ENCODE results near the gene CDC42BPG. TPM values are rescaled to one million over a fixed set of nuclear protein-coding genes. Genes with fewer than 3 reads are reported as not detected.

The CDC42BPG gene
- total and polyA plus RNA-seq, 2 of the 8 experiments (the other 6 are each of a cell fraction or from before 2014, with no cell fraction given), result 3.7 to 10.6 TPM

DNA sequence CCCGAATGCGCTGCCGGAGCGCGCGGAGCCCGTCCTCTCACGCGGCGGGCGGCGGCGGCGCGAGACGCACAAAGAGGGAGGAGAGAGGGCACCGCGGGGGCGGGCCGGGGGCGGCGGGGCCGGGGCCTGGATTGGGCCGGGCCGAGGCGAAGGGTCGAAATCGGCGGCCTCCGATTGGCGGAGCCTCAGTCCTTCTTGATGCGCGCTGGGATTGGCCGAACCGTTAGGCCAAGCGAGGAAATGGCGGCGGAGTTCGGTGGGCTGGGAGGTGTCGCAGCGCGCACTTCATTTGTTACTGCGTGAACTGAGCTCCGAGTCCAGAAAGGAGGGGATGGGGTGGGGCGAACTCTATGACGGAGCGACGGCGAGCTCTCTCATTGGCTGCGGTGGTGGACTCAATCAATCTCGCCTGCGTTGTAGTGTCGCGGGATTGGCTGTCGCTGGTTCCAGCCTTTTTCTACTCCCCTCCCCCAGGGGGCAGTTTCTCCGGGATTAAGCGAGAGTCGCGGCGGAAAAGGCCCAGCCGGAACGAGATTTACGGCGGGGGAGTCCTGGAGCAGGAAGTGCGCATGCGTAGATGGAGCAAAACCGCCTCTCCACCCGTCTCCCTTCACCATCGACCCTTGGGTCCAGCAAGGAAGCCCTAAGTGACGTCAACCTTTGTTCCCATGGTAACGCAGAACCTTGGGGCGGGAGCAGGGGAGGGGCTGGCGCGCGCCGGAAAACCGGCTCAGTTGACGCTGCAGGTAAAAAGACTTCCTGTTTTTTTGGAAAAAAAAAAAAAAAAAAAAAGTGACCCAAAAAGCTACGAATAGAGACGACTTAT, 65.8 kb downstream of the CDC42BPG start, which contains the start of gene SF1:
Gene SF1, minus strand, starts transcription at position 70 of the 826 bp plus-strand sequence. CDS start 150 bp downstream, outside the sequence.
- 1% methylated on average over 33 of the region's 80 CpGs; no CpG with 5 or more reads in 1 of the 2 experiments for WGBS, 2 experiments (ENCODE audit: extremely low coverage in 1 of 2, insufficient coverage in 1 of 2, insufficient read length in 1 of 2, insufficient replicate concordance in 2 of 2, low coverage in 1 of 2, low lambda C conversion rate in 2 of 2, missing lambda C conversion rate in 1 of 2)
- Histone ChIP-seq H2AFZ (ENCODE audit: low read length) (no peak within 1 kb of the TSS), H3K4me1 (replicated peaks in 1 of 4; ENCODE audit: control insufficient read depth in 3 of 4, insufficient read depth in 4 of 4, low read length in 3 of 4) (peaks cover 2 to 6% (median 5%) of the 10 kb centered on the region in 4 experiments; a peak in 5 of 7 replicates), H4K8ac (ENCODE audit: extremely low read depth, insufficient read depth, low read length) (peak within 1 kb of the TSS; percentile 96), H2BK20ac (ENCODE audit: low read length) (no peak within 1 kb of the TSS), H3K27ac (ENCODE audit: low read depth, low read length) (peak within 1 kb of the TSS; percentile 93), H3K18ac (ENCODE audit: extremely low read depth, low read length) (0 out of 2 replicates have a peak within 1 kb of the TSS, but pooled peaks have one; percentile 38), H3K23me2 (ENCODE audit: low read depth, low read length) (peaks cover 9% of the 10 kb centered on the region), H3K36me3 (ENCODE audit: control insufficient read depth in 2 of 4, insufficient read depth in 4 of 4, low read length in 3 of 4) (peaks cover 28 to 35% (median 32%) of the 10 kb centered on the region in 4 experiments), H3K79me2 (ENCODE audit: control insufficient read depth in 1 of 2, insufficient read depth in 2 of 2, low read length in 2 of 2) (peaks cover 23 to 39% of the 10 kb centered on the region in 2 experiments), H2BK12ac (ENCODE audit: low read depth, low read length) (no peak within 1 kb of the TSS), H3K9ac (replicated peaks in 1 of 4; ENCODE audit: extremely low read depth in 1 of 4, low read depth in 3 of 4, low read length in 3 of 4) (peak within 1 kb of the TSS; percentile 89 to 99 (median 93)), H4K20me1 (replicated peaks in 1 of 2; ENCODE audit: control insufficient read depth in 1 of 2, insufficient read depth in 2 of 2, low read length in 2 of 2) (peaks cover 21 to 27% of the 10 kb centered on the region in 2 experiments), H3K79me1 (ENCODE audit: low read depth, low read length) (peaks cover 5% of the 10 kb centered on the region; the same call in 1 of the 2 replicates), H3K4me3 (ENCODE audit: extremely low read depth in 1 of 4, insufficient read depth in 2 of 4, low read depth in 3 of 4, low read length in 4 of 4) (peak within 1 kb of the TSS; percentile 69 to 99 (median 95)), H3K23ac (ENCODE audit: insufficient read length) (no peak within 1 kb of the TSS), H2AK5ac (ENCODE audit: low read depth, low read length) (no peak within 1 kb of the TSS), H3K4ac (replicated peaks; ENCODE audit: insufficient read length, low read depth, low read length) (peak within 1 kb of the TSS; percentile 45), H2BK5ac (ENCODE audit: low read depth, low read length) (peak within 1 kb of the TSS; percentile 64), H3K27me3 (replicated peaks in 1 of 4; ENCODE audit: control insufficient read depth in 3 of 4, extremely low read depth in 1 of 4, insufficient read depth in 3 of 4, low read length in 3 of 4) (no peaks in the 10 kb centered on the region), H4K91ac (replicated peaks; ENCODE audit: insufficient read length, low read length) (no peak within 1 kb of the TSS), H4K5ac (ENCODE audit: insufficient read length, low read depth, low read length) (peak within 1 kb of the TSS; percentile 34), H2BK15ac (ENCODE audit: low read length) (no peak within 1 kb of the TSS), H3K9me3 (ENCODE audit: insufficient read depth in 2 of 2, low read depth in 1 of 2, low read length in 1 of 2) (no peaks in the 10 kb centered on the region), H3K4me2 (ENCODE audit: insufficient read depth in 1 of 2, low read depth in 2 of 2, low read length in 2 of 2) (peak within 1 kb of the TSS; percentile 84 to 92), H2BK120ac (replicated peaks; ENCODE audit: low read depth, low read length) (no peak within 1 kb of the TSS), H3K14ac (ENCODE audit: insufficient read length) (no peak within 1 kb of the TSS), H3K56ac (replicated peaks; ENCODE audit: insufficient read length, low read depth, low read length) (peak within 1 kb of the TSS; percentile 73)
- FAIRE-seq, result peak; percentile 95
- ChIA-PET POLR2A (ENCODE audit: partially characterized antibody) (interaction anchor here (0.5 to 29.2 kb wide), 20 partner anchors 9 to 468 kb away, joined by 3 to 1087 read pairs (median 4); partner anchors contain the start of genes ARL2, MEN1, PPP2R5B and PYGM), CTCF (ENCODE audit: partially characterized antibody) (interaction anchor here (0.9 to 1.6 kb wide), 10 partner anchors 9 to 110 kb away, joined by 3 to 7 read pairs (median 4); partner anchors contain the start of gene RASGRP2)
- peak; percentile 97 to 99 for DNase-seq (ENCODE audit: low read depth in 1 of 2, low spot score in 2 of 2)
- TF ChIP-seq MAFK (IDR thresholded peaks at IDR 0.05; ENCODE audit: low read depth, low read length) (no peak), CBX8 (IDR thresholded peaks at IDR 0.05; ENCODE audit: borderline replicate concordance, low read depth, low read length) (no peak), HDAC6 (IDR thresholded peaks at IDR 0.05; ENCODE audit: low read depth, low read length) (no peak), KDM1A (IDR thresholded peaks at IDR 0.05; ENCODE audit: borderline replicate concordance, low read length) (no peak), EP300 (IDR thresholded peaks at IDR 0.05; ENCODE audit: borderline replicate concordance in 1 of 2, low read depth in 2 of 2, low read length in 2 of 2) (no peak), CTBP2 (IDR thresholded peaks at IDR 0.05; ENCODE audit: borderline replicate concordance, insufficient read depth, insufficient read length, low read length) (no peak), TEAD4 (IDR thresholded peaks at IDR 0.05; ENCODE audit: low read depth, low read length) (no peak), KDM5A (IDR thresholded peaks at IDR 0.05; ENCODE audit: low read length) (no peak), ZNF274 (IDR thresholded peaks at IDR 0.05; ENCODE audit: borderline replicate concordance, extremely low read depth, low read length) (no peak), FOSL1 (IDR thresholded peaks at IDR 0.05; ENCODE audit: insufficient read depth, low read depth, low read length) (no peak)
